K562 (cell line): Measurements from ENCODE around the gene S100A3. TPM values are rescaled to one million over a fixed set of nuclear protein-coding genes. Genes with fewer than 3 reads are reported as not detected.

ENCODE experiments used
- ADNP ChIP-seq: fragments of 200-800 bp; sonication (Bioruptor generic); IDR thresholded peaks from 2 replicates; pipeline ENCODE4 v1.6.1; 2016; ENCODE audit warnings: missing genetic modification characterization, missing compliant biosample characterization
- ARID1B ChIP-seq: fragments of 450-650 bp; IDR thresholded peaks from 2 replicates; pipeline ENCODE4 v1.6.1; 2016; ENCODE audit warnings: antibody characterized with exemption, mild to moderate bottlenecking, inconsistent platforms
- CBFB ChIP-seq: sonication (generic); formaldehyde crosslinking; IDR thresholded peaks from 2 replicates; pipeline ENCODE4 v1.4.0; 2020; ENCODE audit warnings: mild to moderate bottlenecking, missing genetic modification reagents
- HDAC2 ChIP-seq: fragments of 450-650 bp; IDR thresholded peaks from 2 replicates; pipeline ENCODE4 v1.6.1; 2016; ENCODE audit warnings: mild to moderate bottlenecking
- VEZF1 ChIP-seq: fragments of 200-800 bp; sonication (Bioruptor generic); IDR thresholded peaks from 2 replicates; pipeline ENCODE4 v1.6.1; 2017; ENCODE audit warnings: missing genetic modification characterization, missing compliant biosample characterization
- ZNF12 ChIP-seq: sonication (generic); formaldehyde crosslinking; IDR thresholded peaks from 2 replicates; pipeline ENCODE4 v1.4.0; 2020; ENCODE audit warnings: mild to moderate bottlenecking, missing genetic modification reagents
- ZNF79 ChIP-seq: fragments of 250-450 bp; sonication (Bioruptor Pico); IDR thresholded peaks from 2 replicates; pipeline ENCODE4 v1.4.0; 2020; ENCODE audit warnings: low read depth, mild to moderate bottlenecking, moderate library complexity
- polyA plus RNA-seq, 8 experiments: library from polyadenylated mRNA; depleted of rRNA in 4 of 8; stranded (reverse) in 5 of 8; unstranded in 3 of 8; fragments of >200 nt; fragmentation: Nextera tagmentation in 2 of 8; fragmentation: Illumina TruSeq in 1 of 8; extraction: Ambion mirVana in 2 of 8; extraction: Trizol in 1 of 8; gene quantifications; 2 replicates each; pipeline versions ENCODE4 v1.2.1 to v1.2.3, GENCODE V29; 2011 to 2014; ENCODE audit warnings: inconsistent platforms in 1 of 8, missing spikeins in 1 of 8
- total RNA-seq, 7 experiments: library from RNA; depleted of rRNA in 6 of 7; stranded (reverse); fragments of >200 nt in 6 of 7; fragmentation: Illumina TruSeq in 2 of 7; extraction: Trizol in 2 of 7; gene quantifications; 2 replicates each; pipeline versions ENCODE4 v1.2.1 to v1.2.3, GENCODE V29; 2011 to 2021; ENCODE audit warnings: low replicate concordance in 1 of 7
- TF ChIP-seq, protein P1 (sequence below): sonication (generic); formaldehyde crosslinking; IDR thresholded peaks from 2 replicates; pipeline ENCODE4 v1.8.1; 2023; ENCODE audit warnings: mild to moderate bottlenecking, missing genetic modification reagents
- TF ChIP-seq, protein P2 (sequence below): fragments of 450-650 bp; IDR thresholded peaks from 2 replicates; pipeline ENCODE4 v1.6.1; 2016; ENCODE audit warnings: low read depth

The S100A3 gene
- total and polyA plus RNA-seq, 9 of the 15 experiments (the other 6 are each of a cell fraction or from before 2014, with no cell fraction given): 0.08 to 1.7 (median 0.18) TPM; not detected in 4

DNA sequence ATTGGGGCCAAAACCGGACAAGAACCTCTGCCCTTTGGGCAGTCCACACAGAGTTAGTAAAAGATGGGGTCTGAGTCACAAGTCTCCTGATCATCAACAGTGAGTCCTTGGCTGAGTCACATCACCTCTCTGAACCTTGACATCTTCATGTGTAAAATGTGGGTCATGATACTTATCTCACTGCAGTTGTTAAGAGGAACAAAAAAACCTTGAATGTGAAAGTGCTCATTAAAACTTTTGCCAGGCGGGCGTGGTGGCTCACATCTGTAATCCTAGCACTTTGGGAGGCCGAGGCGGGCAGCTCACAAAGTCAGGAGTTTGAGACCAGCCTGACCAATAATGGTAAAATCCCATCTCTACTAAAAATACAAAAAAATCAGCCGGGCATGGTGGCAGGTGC, 48.1 kb upstream of the S100A3 start (continued):
- 0 out of 2 replicates have a peak, but pooled peaks have one; percentile 15 for TF ChIP-seq VEZF1 (CRISPR knock-in tag)
- no peak for TF ChIP-seq CBFB
- TF ChIP-seq ZNF12 (CRISPR knock-in tag): no peak
- TF ChIP-seq ARID1B: peak; percentile 60
- TF ChIP-seq, protein P1, sequence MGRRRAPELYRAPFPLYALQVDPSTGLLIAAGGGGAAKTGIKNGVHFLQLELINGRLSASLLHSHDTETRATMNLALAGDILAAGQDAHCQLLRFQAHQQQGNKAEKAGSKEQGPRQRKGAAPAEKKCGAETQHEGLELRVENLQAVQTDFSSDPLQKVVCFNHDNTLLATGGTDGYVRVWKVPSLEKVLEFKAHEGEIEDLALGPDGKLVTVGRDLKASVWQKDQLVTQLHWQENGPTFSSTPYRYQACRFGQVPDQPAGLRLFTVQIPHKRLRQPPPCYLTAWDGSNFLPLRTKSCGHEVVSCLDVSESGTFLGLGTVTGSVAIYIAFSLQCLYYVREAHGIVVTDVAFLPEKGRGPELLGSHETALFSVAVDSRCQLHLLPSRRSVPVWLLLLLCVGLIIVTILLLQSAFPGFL: no peak
- no peak for TF ChIP-seq ZNF79 (CRISPR knock-in tag)
- TF ChIP-seq, protein P2, sequence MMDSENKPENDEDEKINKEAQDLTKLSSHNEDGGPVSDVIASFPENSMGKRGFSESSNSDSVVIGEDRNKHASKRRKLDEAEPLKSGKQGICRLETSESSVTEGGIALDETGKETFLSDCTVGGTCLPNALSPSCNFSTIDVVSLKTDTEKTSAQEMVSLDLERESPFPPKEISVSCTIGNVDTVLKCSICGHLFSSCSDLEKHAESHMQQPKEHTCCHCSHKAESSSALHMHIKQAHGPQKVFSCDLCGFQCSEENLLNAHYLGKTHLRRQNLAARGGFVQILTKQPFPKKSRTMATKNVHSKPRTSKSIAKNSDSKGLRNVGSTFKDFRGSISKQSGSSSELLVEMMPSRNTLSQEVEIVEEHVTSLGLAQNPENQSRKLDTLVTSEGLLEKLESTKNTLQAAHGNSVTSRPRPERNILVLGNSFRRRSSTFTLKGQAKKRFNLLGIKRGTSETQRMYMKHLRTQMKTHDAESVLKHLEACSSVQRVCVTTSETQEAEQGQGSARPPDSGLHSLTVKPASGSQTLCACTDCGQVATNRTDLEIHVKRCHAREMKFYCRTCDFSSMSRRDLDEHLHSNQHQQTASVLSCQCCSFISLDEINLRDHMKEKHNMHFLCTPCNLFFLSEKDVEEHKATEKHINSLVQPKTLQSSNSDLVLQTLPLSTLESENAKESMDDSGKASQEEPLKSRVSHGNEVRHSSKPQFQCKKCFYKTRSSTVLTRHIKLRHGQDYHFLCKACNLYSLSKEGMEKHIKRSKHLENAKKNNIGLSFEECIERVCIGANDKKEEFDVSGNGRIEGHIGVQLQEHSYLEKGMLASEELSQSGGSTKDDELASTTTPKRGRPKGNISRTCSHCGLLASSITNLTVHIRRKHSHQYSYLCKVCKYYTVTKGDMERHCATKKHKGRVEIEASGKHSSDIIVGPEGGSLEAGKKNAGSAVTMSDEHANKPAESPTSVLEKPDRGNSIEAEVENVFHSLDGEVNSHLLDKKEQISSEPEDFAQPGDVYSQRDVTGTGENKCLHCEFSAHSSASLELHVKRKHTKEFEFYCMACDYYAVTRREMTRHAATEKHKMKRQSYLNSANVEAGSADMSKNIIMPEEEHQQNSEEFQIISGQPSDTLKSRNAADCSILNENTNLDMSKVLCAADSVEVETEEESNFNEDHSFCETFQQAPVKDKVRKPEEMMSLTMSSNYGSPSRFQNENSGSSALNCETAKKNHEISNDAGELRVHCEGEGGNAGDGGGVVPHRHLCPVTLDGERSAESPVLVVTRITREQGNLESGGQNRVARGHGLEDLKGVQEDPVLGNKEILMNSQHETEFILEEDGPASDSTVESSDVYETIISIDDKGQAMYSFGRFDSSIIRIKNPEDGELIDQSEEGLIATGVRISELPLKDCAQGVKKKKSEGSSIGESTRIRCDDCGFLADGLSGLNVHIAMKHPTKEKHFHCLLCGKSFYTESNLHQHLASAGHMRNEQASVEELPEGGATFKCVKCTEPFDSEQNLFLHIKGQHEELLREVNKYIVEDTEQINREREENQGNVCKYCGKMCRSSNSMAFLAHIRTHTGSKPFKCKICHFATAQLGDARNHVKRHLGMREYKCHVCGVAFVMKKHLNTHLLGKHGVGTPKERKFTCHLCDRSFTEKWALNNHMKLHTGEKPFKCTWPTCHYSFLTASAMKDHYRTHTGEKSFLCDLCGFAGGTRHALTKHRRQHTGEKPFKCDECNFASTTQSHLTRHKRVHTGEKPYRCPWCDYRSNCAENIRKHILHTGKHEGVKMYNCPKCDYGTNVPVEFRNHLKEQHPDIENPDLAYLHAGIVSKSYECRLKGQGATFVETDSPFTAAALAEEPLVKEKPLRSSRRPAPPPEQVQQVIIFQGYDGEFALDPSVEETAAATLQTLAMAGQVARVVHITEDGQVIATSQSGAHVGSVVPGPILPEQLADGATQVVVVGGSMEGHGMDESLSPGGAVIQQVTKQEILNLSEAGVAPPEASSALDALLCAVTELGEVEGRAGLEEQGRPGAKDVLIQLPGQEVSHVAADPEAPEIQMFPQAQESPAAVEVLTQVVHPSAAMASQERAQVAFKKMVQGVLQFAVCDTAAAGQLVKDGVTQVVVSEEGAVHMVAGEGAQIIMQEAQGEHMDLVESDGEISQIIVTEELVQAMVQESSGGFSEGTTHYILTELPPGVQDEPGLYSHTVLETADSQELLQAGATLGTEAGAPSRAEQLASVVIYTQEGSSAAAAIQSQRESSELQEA: no peak
- peak; percentile 65; the same call in 1 of the 2 replicates for TF ChIP-seq ADNP
- TF ChIP-seq HDAC2: no peak
